Testis (tissue), 3 donors: ENCODE results near the gene BCAS3. TPM values are rescaled to one million over a fixed set of nuclear protein-coding genes. Genes with fewer than 3 reads are reported as not detected.

Source experiments
- DNase-seq: peaks from one replicate; pipeline ENCODE4 v3.0.0-alpha.2; 2019
- H3K27ac ChIP-seq, 2 donors: fragments of 200-600 bp; sonication (generic); one replicate each; pipeline ENCODE4 v1.5.1; 2019
- H3K27me3 ChIP-seq: fragments of 200-600 bp; sonication (generic); one replicate; pipeline ENCODE4 v1.5.1; 2019
- H3K36me3 ChIP-seq: fragments of 200-600 bp; sonication (generic); one replicate; pipeline ENCODE4 v1.5.1; 2017; ENCODE audit warnings: low read depth; ENCODE audit errors: missing control alignments
- H3K4me1 ChIP-seq: fragments of 200-600 bp; sonication (generic); one replicate; pipeline ENCODE4 v1.5.1; 2019
- H3K4me3 ChIP-seq, 2 donors: fragments of 200-600 bp; sonication (generic); one replicate each; pipeline ENCODE4 v1.5.1; 2017 to 2019
- H3K9me3 ChIP-seq: fragments of 200-600 bp; sonication (generic); one replicate; pipeline ENCODE4 v1.5.1; 2017
- CTCF ChIP-seq, 3 experiments: fragments of 450-650 bp in 2 of 3; fragments of 200-600 bp in 1 of 3; sonication (generic) in 1 of 3; IDR thresholded peaks; one replicate each; pipeline ENCODE4 v1.5.1; 2016 to 2019; ENCODE audit warnings: antibody characterized with exemption in 3 of 3, mild to moderate bottlenecking in 2 of 3, moderate library complexity in 1 of 3
- POLR2A ChIP-seq: fragments of 450-650 bp; IDR thresholded peaks from one replicate; pipeline ENCODE4 v1.6.1; 2017; ENCODE audit warnings: antibody characterized with exemption, mild to moderate bottlenecking, moderate library complexity
- WGBS, 2 donors: methylation state at CpG; one replicate each; pipeline ENCODE4 v1.1.5; 2018; 5-methylcytosine and 5-hydroxymethylcytosine counted together
- intact Hi-C: fragments of 100-400 bp; cut with DNase I; formaldehyde crosslinking; loops from one replicate; pipeline ENCODE4 v1.15.1; 2023; ENCODE audit warnings: low total_unique reads
- polyA plus RNA-seq: library from polyadenylated mRNA; stranded (reverse); fragments of 350-450 nt; fragmentation: Illumina TruSeq; extraction: RNeasy Lipid Tissue Mini Kit (QIAGEN cat#74804); gene quantifications from one replicate; pipeline ENCODE4 v1.2.3, GENCODE V29; 2014; ENCODE audit warnings: low read depth, low replicate concordance; ENCODE audit not compliant: insufficient read depth
- total RNA-seq, 2 donors: library from RNA; depleted of rRNA; stranded (reverse); fragments of >200 nt; gene quantifications; one replicate each; pipeline ENCODE4 v1.2.3, GENCODE V29; 2016

The BCAS3 gene
- total and polyA plus RNA-seq, 3 donors from 2014 or later, result 54.8 to 96.7 (median 73.0) TPM

- Histone ChIP-seq H3K27ac (no peak overlapping the region), H3K9me3 (no peaks in the 10 kb centered on the region)
- TF ChIP-seq CTCF (IDR thresholded peaks at IDR 0.05), result no peak
- no peak for TF ChIP-seq POLR2A
Measured at GRCh38 chr17:61227866-61228265, 550.2 kb downstream of the BCAS3 start.

GRCh38 chr17:61230461-61230860 is 552.8 kb downstream of the BCAS3 start:
- Histone ChIP-seq H3K9me3 (no peaks in the 10 kb centered on the region), H3K27ac (no peak overlapping the region), H3K27me3 (no peaks in the 10 kb centered on the region), H3K4me1 (peaks cover 5% of the 10 kb centered on the region), H3K36me3 (no peaks in the 10 kb centered on the region), H3K4me3 (no peak overlapping the region)
- TF ChIP-seq POLR2A (no peak), CTCF (IDR thresholded peaks at IDR 0.05) (no peak)
- WGBS, 2 donors, result 83 to 90% methylated on average over 2 of the region's 2 CpGs
- no peak for DNase-seq
- intact Hi-C loops, result no loop called here

More at GRCh38 chr17:61227866-61228265, 550.2 kb downstream of the BCAS3 start:
- Histone ChIP-seq H3K4me3 (no peak overlapping the region), H3K27me3 (no peaks in the 10 kb centered on the region), H3K4me1 (no peaks in the 10 kb centered on the region), H3K36me3 (no peaks in the 10 kb centered on the region)
- DNase-seq, result no peak
- intact Hi-C loops, result no loop called here

DNA sequence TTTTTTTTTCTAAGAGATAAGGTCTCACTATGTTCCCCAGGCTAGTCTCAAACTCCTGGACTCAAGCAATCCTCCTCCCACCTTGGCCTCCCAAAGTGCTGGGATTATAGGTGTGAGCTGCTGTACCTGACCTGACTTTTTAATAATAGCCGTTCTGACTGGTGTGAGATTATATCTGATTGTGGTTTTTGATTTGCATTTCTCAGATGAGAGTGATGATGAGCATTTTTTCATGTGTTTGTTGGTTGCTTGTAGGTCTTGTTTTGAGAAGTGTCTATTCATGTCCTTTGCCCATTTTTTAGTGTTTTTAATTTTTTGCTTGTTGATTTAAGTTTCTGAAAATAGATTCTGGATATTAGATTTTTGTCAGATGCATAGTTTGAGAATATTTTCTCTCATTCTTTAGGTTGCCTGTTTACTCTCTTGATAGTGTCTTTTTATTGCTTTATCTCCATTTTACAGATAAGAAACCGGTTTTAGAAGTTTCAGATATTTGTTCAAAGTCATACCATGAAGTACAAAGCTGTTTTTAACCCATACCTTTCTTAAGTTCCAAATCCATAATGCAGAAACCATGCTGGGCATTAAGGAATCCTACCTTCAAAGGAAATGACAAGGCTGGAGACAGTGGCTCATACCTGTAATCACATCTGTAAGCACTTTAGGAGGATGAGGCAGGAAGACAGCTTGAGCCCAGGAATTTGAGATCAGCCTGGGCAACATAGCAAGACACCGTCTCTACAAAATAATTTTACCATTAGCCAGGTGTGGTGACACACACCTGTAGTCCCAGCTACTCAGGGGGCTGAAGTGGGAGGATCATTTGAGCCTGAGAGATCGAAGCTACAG is 553.5 kb downstream of the BCAS3 start:
- 80 to 84% methylated on average over 4 of the region's 4 CpGs for WGBS, 2 donors
- intact Hi-C loops, result no loop called here
- H3K27me3 ChIP-seq, result no peaks in the 10 kb centered on the region

GRCh38 chr17:61232871-61233270 is 555.2 kb downstream of the BCAS3 start:
- Histone ChIP-seq H3K9me3 (no peaks in the 10 kb centered on the region), H3K27me3 (no peaks in the 10 kb centered on the region), H3K27ac (no peak overlapping the region), H3K4me3 (no peak overlapping the region), H3K36me3 (no peaks in the 10 kb centered on the region), H3K4me1 (peaks cover 12% of the 10 kb centered on the region)
- WGBS, 2 donors, result 82 to 93% methylated on average over 3 of the region's 3 CpGs
- no peak for DNase-seq
- TF ChIP-seq POLR2A, result no peak
- no peak for TF ChIP-seq CTCF (IDR thresholded peaks at IDR 0.05)
- intact Hi-C loops, result no loop called here

More for the DNA sequence above, 553.5 kb downstream of the BCAS3 start:
- peaks cover 12% of the 10 kb centered on the region for H3K4me1 ChIP-seq
- no peaks in the 10 kb centered on the region for H3K36me3 ChIP-seq
- TF ChIP-seq CTCF (IDR thresholded peaks at IDR 0.05), result no peak
- TF ChIP-seq POLR2A, result no peak
- no peak overlapping the region for H3K27ac ChIP-seq
- H3K9me3 ChIP-seq, result no peaks in the 10 kb centered on the region
- no peak for DNase-seq
- H3K4me3 ChIP-seq, result no peak overlapping the region
